Renal cortex interstitium (tissue), 11 donors: Measurements from ENCODE around the gene NME7. TPM values are rescaled to one million over a fixed set of nuclear protein-coding genes. Genes with fewer than 3 reads are reported as not detected.
A peak's percentile ranks its signal among the peaks of the same experiment; 100 is the strongest.
"Not testable (repeated sequence)": the region's sequence is repeated elsewhere in the genome, so short reads cannot be mapped to it uniquely, and the experiment has no call there.

Experiments
- DNase-seq, 11 donors: peaks; one replicate each; pipeline ENCODE4 v3.0.0-alpha.2; 2013; ENCODE audit warnings: low read depth in 9 of 11, low spot score in 4 of 11; ENCODE audit errors: extremely low read depth in 1 of 11
- polyA plus RNA-seq, 3 donors: library from polyadenylated mRNA; unstranded; fragments of 120-200 nt; gene quantifications; one replicate each; pipeline ENCODE4 v1.2.1, GENCODE V29; 2013; ENCODE audit not compliant: insufficient read length in 3 of 3

NME7 gene
- polyA plus RNA-seq, 3 donors = 97.5 to 124 (median 115) TPM

- no peak for DNase-seq
Observed at GRCh38 chr1:169361281-169361680, 6.3 kb downstream of the NME7 start.

GRCh38 chr1:169360415-169360814, 7.2 kb downstream of the NME7 start:
- no peak for DNase-seq

GRCh38 chr1:169348383-169349036, 19.1 kb downstream of the NME7 start:
- peak; percentile 22 to 61 (median 37) for DNase-seq

- no peak for DNase-seq
Observed at GRCh38 chr1:169347688-169348382, 19.8 kb downstream of the NME7 start.

GRCh38 chr1:169346036-169346589, 21.5 kb downstream of the NME7 start:
- no peak for DNase-seq

- DNase-seq = no peak
Observed at GRCh38 chr1:169345511-169345910, 22.1 kb downstream of the NME7 start.

- DNase-seq = not testable (repeated sequence)
Observed at GRCh38 chr1:169342096-169342495, 25.5 kb downstream of the NME7 start.

- DNase-seq = no peak
Observed at GRCh38 chr1:169340882-169341281, 26.7 kb downstream of the NME7 start.

- no peak for DNase-seq
Observed at GRCh38 chr1:169339773-169340172, 27.8 kb downstream of the NME7 start.

GRCh38 chr1:169338617-169339016, 29.0 kb downstream of the NME7 start:
- DNase-seq = no peak

- DNase-seq = not testable (repeated sequence)
Observed at GRCh38 chr1:169336947-169337715, 30.5 kb downstream of the NME7 start.

- DNase-seq = not testable (repeated sequence)
Observed at GRCh38 chr1:169334727-169335126, 32.9 kb downstream of the NME7 start.

- DNase-seq = no peak
Observed at GRCh38 chr1:169330927-169331326, 36.7 kb downstream of the NME7 start.

- no peak for DNase-seq
Observed at GRCh38 chr1:169329383-169329782, 38.2 kb downstream of the NME7 start.

GRCh38 chr1:169327875-169328274, 39.7 kb downstream of the NME7 start:
- DNase-seq = no peak

GRCh38 chr1:169326956-169327268, 40.7 kb downstream of the NME7 start:
- DNase-seq = no peak

- DNase-seq = no peak
Observed at GRCh38 chr1:169326261-169326955, 41.2 kb downstream of the NME7 start.

- no peak for DNase-seq
Observed at GRCh38 chr1:169325117-169325516, 42.5 kb downstream of the NME7 start.

- DNase-seq = no peak
Observed at GRCh38 chr1:169322138-169322537, 45.5 kb downstream of the NME7 start.
